Spleen (tissue), 7 donors: ENCODE results near the gene ASB13.

Experiments used
- POLR2A ChIP-seq, 3 donors: fragments of 450-650 bp; IDR thresholded peaks; one replicate each; pipeline ENCODE4 v1.5.1; 2017; ENCODE audit warnings: antibody characterized with exemption in 3 of 3, mild to moderate bottlenecking in 1 of 3
- TF ChIP-seq, protein P1 (sequence below), 11 experiments: fragments of 200-600 bp in 7 of 11; fragments of 450-650 bp in 4 of 11; sonication (generic) in 4 of 11; IDR thresholded peaks in 8 of 11; conservative IDR thresholded peaks in 3 of 11; 1 replicate in 7 of 11; 2 replicates in 4 of 11; pipeline versions ENCODE4 v1.4.0 to v1.8.0; 2016 to 2021; ENCODE audit warnings: antibody characterized with exemption in 11 of 11, inconsistent platforms in 4 of 11, mild to moderate bottlenecking in 1 of 11
- donor health status: DM: no; HTN: no; CAD: no; lungs with moderate emphysema.
- donor health status: DM: no; HTN: no; CAD: no.
- donor health status: DM: no; HTN: no; CAD: no.

GRCh38 chr10:5647507-5648240 lies 18.7 kb downstream of the ASB13 start:
- TF ChIP-seq, protein P1, sequence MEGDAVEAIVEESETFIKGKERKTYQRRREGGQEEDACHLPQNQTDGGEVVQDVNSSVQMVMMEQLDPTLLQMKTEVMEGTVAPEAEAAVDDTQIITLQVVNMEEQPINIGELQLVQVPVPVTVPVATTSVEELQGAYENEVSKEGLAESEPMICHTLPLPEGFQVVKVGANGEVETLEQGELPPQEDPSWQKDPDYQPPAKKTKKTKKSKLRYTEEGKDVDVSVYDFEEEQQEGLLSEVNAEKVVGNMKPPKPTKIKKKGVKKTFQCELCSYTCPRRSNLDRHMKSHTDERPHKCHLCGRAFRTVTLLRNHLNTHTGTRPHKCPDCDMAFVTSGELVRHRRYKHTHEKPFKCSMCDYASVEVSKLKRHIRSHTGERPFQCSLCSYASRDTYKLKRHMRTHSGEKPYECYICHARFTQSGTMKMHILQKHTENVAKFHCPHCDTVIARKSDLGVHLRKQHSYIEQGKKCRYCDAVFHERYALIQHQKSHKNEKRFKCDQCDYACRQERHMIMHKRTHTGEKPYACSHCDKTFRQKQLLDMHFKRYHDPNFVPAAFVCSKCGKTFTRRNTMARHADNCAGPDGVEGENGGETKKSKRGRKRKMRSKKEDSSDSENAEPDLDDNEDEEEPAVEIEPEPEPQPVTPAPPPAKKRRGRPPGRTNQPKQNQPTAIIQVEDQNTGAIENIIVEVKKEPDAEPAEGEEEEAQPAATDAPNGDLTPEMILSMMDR (IDR thresholded peaks at IDR 0.05 in 8 of 11, conservative IDR thresholded peaks at IDR 0.05 in 3 of 11), result no peak
- TF ChIP-seq POLR2A (IDR thresholded peaks at IDR 0.05), result no peak
